ENCODE results near the gene SPCS3. TPM values are rescaled to one million over a fixed set of nuclear protein-coding genes. Genes with fewer than 3 reads are reported as not detected.

Gene SPCS3
- total and polyA plus RNA-seq, 2 of the 13 experiments (the other 11 are each of a cell fraction or from before 2014, with no cell fraction given), result 26.3 to 57.0 TPM

DNA sequence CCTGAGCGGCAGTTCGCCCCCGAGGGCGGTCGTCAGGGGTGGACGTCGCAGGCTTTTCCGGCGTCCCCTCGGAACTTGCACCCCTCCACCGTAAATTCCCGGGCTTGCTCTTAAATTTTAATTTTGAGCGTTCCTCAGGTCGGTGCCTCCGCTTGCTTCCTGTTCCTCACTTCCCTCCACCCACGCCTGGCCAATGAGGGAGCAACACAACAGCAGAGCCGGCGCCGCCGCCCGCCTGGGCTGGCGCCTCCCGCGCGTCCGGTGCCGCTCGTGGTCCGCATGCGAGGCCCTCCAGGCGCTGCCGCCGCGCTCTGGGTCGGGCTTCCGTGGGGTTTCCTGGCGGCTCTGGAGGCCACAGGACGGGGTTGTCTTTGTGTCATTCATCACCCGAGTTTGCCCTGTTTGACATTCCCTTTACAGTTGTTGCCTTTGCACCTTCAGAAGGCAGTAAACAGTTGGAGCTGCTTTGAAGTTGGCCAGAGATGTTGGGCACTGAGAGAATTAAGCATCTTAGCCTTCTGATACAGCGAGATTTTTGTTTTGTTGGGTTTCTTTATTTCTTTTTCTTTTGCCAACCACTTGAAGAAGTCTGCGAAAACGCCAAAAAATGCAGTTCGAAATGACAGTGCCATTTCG, 692 bp downstream of the SPCS3 start (continued):
- 0 out of 2 replicates have a peak, but pooled peaks have one; percentile 32 for TF ChIP-seq KLF15 (CRISPR knock-in tag; IDR thresholded peaks at IDR 0.05; ENCODE audit: borderline replicate concordance)
- 0 out of 2 replicates have a peak, but pooled peaks have one; percentile 48 for TF ChIP-seq ZNF343 (CRISPR knock-in tag; IDR thresholded peaks at IDR 0.05)
- TF ChIP-seq ZNF33B (CRISPR knock-in tag; IDR thresholded peaks at IDR 0.05), result peak; percentile 46; the same call in 1 of the 2 replicates
- peak; percentile 60; the same call in 1 of the 2 replicates for TF ChIP-seq ZNF546 (CRISPR knock-in tag; conservative IDR thresholded peaks at IDR 0.05)
- TF ChIP-seq E2F1 (CRISPR knock-in tag; IDR thresholded peaks at IDR 0.05), result peak; percentile 28; the same call in 1 of the 2 replicates
- TF ChIP-seq ZNF124 (CRISPR knock-in tag; IDR thresholded peaks at IDR 0.05), result no peak
- peak; percentile 51; the same call in 1 of the 2 replicates for TF ChIP-seq ZNF598 (CRISPR knock-in tag; IDR thresholded peaks at IDR 0.05; ENCODE audit: borderline replicate concordance)
- TF ChIP-seq ZKSCAN5 (CRISPR knock-in tag; IDR thresholded peaks at IDR 0.05), result no peak
- peak; percentile 52 for TF ChIP-seq TAF15 (IDR thresholded peaks at IDR 0.05; ENCODE audit: low read depth, low read length, poor library complexity, severe bottlenecking)
- TF ChIP-seq KDM6A (CRISPR knock-in tag; IDR thresholded peaks at IDR 0.05; ENCODE audit: low read depth), result no peak
- 0 out of 2 replicates have a peak, but pooled peaks have one; percentile 61 for TF ChIP-seq PREB (CRISPR knock-in tag; IDR thresholded peaks at IDR 0.05)
- peak; percentile 20; the same call in 1 of the 2 replicates for TF ChIP-seq TBX2 (CRISPR knock-in tag; IDR thresholded peaks at IDR 0.05; ENCODE audit: borderline replicate concordance)
- peak; percentile 20; the same call in 1 of the 2 replicates for TF ChIP-seq GATAD1 (CRISPR knock-in tag; IDR thresholded peaks at IDR 0.05)
- TF ChIP-seq FOXA3 (CRISPR knock-in tag; IDR thresholded peaks at IDR 0.05), result peak; percentile 9; the same call in 1 of the 2 replicates
- 0 out of 2 replicates have a peak, but pooled peaks have one; percentile 7 for TF ChIP-seq CSRNP2 (CRISPR knock-in tag; conservative IDR thresholded peaks at IDR 0.05; ENCODE audit: low read depth)
- no peak for TF ChIP-seq ZNF713 (CRISPR knock-in tag; IDR thresholded peaks at IDR 0.05)
- TF ChIP-seq MIXL1 (CRISPR knock-in tag; IDR thresholded peaks at IDR 0.05), result no peak
- peak; percentile 90; the same call in 1 of the 2 replicates for TF ChIP-seq ZNF773 (CRISPR knock-in tag; IDR thresholded peaks at IDR 0.05; ENCODE audit: borderline replicate concordance)
- TF ChIP-seq TCF12 (IDR thresholded peaks at IDR 0.05), result no peak
- peak; percentile 73; the same call in 1 of the 2 replicates for TF ChIP-seq TCF12 (CRISPR knock-in tag; IDR thresholded peaks at IDR 0.05)
- no peak for TF ChIP-seq BHLHE40 (IDR thresholded peaks at IDR 0.05; ENCODE audit: low read length)
- peak; percentile 7; the same call in 1 of the 2 replicates for TF ChIP-seq PRDM15 (CRISPR knock-in tag; IDR thresholded peaks at IDR 0.05)
- TF ChIP-seq ZNF331 (CRISPR knock-in tag; IDR thresholded peaks at IDR 0.05), result peak; percentile 31; the same call in 1 of the 2 replicates

All from HepG2 (cell line).